ENCODE measurements around the gene DUXA.
"Not testable (repeated sequence)": the region's sequence is repeated elsewhere in the genome, so short reads cannot be mapped to it uniquely, and the experiment has no call there.

GRCh38 chr19:57113501-57113900 is 53.8 kb downstream of the DUXA start:
- TF ChIP-seq POLR2A (IDR thresholded peaks at IDR 0.05): not testable (repeated sequence)
- TF ChIP-seq, protein P1, sequence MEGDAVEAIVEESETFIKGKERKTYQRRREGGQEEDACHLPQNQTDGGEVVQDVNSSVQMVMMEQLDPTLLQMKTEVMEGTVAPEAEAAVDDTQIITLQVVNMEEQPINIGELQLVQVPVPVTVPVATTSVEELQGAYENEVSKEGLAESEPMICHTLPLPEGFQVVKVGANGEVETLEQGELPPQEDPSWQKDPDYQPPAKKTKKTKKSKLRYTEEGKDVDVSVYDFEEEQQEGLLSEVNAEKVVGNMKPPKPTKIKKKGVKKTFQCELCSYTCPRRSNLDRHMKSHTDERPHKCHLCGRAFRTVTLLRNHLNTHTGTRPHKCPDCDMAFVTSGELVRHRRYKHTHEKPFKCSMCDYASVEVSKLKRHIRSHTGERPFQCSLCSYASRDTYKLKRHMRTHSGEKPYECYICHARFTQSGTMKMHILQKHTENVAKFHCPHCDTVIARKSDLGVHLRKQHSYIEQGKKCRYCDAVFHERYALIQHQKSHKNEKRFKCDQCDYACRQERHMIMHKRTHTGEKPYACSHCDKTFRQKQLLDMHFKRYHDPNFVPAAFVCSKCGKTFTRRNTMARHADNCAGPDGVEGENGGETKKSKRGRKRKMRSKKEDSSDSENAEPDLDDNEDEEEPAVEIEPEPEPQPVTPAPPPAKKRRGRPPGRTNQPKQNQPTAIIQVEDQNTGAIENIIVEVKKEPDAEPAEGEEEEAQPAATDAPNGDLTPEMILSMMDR (IDR thresholded peaks at IDR 0.05): not testable (repeated sequence)
